ENCODE data around the gene LMF1. TPM values are rescaled to one million over a fixed set of nuclear protein-coding genes. Genes with fewer than 3 reads are reported as not detected.
"Not testable (repeated sequence)": the region's sequence is repeated elsewhere in the genome, so short reads cannot be mapped to it uniquely, and the experiment has no call there.

LMF1 gene
- total RNA-seq, 2 experiments from 2014 or later: 9.5 to 12.2 TPM

DNA sequence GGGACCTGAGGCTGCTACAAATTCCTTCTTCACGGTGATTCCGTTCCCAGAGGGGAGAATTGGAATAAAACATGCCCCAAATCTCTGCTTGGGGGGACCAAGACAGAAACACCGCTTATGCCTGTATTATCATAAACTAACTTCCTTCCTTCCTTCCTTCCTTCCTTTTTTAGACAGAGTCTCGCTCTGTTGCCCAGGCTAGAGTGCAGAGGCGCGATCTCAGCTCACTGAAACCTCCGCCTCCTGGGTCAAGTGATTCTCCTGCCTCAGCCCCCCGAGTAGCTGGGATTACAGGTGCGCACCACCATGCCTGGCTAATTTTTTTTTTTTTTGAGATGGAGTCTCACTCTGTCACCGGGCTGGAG lies 150.8 kb downstream of the LMF1 start:
- CTCF ChIA-PET; intact Hi-C loops (cut with DNase I, micrococcal nuclease); ATAC-seq: not testable (repeated sequence)

DNA sequence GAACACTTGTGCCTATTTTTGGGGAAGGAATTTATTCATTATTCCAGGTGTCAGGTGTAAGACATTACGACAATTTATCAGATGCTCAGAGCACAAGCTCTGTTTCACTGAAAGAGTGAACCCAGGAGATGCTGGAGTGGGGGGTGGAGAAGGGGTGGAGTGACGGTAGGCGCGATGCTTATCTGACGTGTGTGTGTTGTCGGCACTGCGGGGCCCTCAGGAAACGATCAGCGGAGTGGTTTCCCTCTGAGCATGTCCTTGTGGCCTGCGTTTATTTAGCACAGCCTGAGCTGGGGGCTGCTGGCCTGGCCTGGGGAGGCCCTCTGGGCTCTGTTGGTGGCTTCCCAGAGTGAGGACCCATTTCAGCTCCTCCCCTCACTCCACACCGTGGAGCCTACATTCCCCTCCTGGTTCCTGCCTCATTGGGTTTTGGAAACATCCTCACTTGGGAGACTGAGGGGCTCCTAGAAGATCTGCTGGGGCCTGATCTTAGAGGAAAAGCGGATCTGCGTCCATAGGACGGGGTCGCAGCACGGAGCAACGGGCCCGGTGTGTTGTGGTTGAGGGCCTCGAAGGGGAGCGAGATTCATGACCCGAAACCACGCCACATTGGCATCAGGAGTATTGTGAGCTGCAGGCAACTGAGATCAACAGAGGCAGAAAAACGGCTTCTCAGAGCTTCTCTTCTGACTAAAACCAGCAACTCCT lies 151.3 kb downstream of the LMF1 start:
- H3K9me3 Mint-ChIP-seq (ENCODE audit: low read depth): no peaks in the 10 kb centered on the region
- no peaks in the 10 kb centered on the region for H3K36me3 Mint-ChIP-seq (ENCODE audit: low read depth)
- peak; percentile 83 for ATAC-seq
- H3K27ac Mint-ChIP-seq: peak overlapping the region; percentile 51
- intact Hi-C loops (cut with DNase I, micrococcal nuclease): no loop called here
- H3K4me1 Mint-ChIP-seq: peaks cover 13% of the 10 kb centered on the region
- ChIA-PET POLR2A (interaction anchor here (0.6 kb wide), 1 partner anchor 601 kb away, joined by 3 read pairs; the partner anchor contains the start of gene UQCC4), CTCF (no interaction called here)
- no peak overlapping the region for H3K4me3 Mint-ChIP-seq
- H3K27me3 Mint-ChIP-seq: peaks cover 11% of the 10 kb centered on the region
- DNase-seq: peak; percentile 59

More for the DNA sequence above, 150.8 kb downstream of the LMF1 start:
- H3K4me1 Mint-ChIP-seq: peaks cover 13% of the 10 kb centered on the region
- POLR2A ChIA-PET; H3K27ac Mint-ChIP-seq; DNase-seq; H3K4me3 Mint-ChIP-seq; H3K27me3 Mint-ChIP-seq; H3K9me3 Mint-ChIP-seq (ENCODE audit: low read depth); H3K36me3 Mint-ChIP-seq (ENCODE audit: low read depth): not testable (repeated sequence)

DNA sequence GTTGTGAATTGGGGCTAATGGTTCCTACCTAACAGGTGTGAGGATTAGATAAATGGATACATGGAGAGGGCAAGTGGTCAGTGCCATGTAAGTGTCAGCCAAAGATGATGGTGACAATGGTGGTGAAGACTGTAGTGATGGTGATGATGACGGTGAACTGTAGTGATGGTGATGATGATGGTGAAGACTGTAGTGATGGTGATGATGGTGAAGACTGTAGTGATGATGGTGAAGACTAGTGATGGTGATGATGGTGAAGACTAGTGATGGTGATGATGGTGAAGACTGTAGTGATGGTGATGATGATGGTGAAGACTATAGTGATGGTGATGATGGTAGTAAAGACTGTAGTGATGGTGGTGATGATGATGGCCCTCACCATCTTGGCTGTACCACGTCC lies 152.2 kb downstream of the LMF1 start:
- Mint-ChIP-seq H3K36me3 (ENCODE audit: low read depth) (no peaks in the 10 kb centered on the region), H3K27me3 (peaks cover 14% of the 10 kb centered on the region), H3K9me3 (ENCODE audit: low read depth) (no peaks in the 10 kb centered on the region), H3K4me1 (peaks cover 13% of the 10 kb centered on the region), H3K4me3 (no peak overlapping the region), H3K27ac (no peak overlapping the region)
- no peak for DNase-seq
- ChIA-PET CTCF (no interaction called here), POLR2A (interaction anchor here (0.6 kb wide), 1 partner anchor 602 kb away, joined by 3 read pairs; the partner anchor contains the start of gene UQCC4)
- no peak for ATAC-seq
- intact Hi-C loops (cut with DNase I, micrococcal nuclease): no loop called here

GRCh38 chr16:818132-818531 lies 152.7 kb downstream of the LMF1 start:
- Mint-ChIP-seq H3K27ac (no peak overlapping the region), H3K27me3 (peaks cover 12% of the 10 kb centered on the region), H3K4me3 (no peak overlapping the region), H3K4me1 (peaks cover 13% of the 10 kb centered on the region), H3K36me3 (ENCODE audit: low read depth) (no peaks in the 10 kb centered on the region), H3K9me3 (ENCODE audit: low read depth) (no peaks in the 10 kb centered on the region)
- POLR2A ChIA-PET: no interaction called here
- intact Hi-C loops (cut with DNase I, micrococcal nuclease): no loop called here
- no peak for DNase-seq
- no peak for ATAC-seq
- CTCF ChIA-PET: no interaction called here

DNA sequence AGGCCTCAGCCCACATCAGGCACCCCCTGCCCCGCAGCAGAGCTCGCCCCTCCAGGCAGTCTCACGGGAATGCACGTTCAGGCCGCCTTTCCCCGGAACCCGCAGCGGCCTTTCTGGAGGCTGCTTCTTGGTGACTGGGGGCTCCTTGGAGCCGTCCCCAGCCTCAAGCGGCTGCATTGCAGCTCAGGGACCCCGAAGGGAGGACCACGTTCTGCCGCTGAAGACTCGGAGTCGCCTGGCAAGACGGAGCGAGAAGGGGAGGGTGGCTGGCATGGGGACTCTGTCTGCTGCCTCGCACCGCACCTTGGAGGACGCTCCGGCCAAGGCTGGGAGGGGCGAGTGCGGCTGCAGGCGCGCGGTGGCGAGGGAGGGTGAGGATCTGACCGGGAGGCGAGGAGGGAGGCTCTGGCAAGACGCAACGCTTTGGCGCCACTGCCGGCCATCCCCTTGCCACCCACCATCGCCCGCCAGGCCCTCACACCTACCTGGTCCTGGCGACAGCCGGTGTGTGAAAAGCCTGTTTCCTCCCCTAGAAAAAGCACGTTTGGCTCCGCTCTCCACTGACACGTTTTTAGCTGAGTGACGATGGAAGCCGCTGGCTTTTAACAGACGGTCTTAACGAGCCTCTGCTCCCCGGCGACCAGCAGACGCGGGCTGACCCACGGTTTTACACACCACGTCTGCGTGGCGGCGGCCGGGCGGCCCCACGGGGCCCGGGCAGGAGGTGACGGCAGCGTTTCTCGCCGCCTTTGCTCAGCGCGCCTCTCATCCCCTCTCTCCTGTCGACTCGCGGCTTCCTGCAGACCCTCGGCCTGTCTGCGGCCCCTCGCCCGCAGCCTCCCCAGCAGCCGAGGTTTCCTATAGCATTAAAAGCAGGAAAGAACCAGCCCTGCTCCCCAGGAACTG lies 153.5 kb downstream of the LMF1 start:
- ATAC-seq: no peak
- POLR2A ChIA-PET: no interaction called here
- DNase-seq: no peak
- Mint-ChIP-seq H3K36me3 (ENCODE audit: low read depth) (no peaks in the 10 kb centered on the region), H3K9me3 (ENCODE audit: low read depth) (no peaks in the 10 kb centered on the region), H3K27ac (no peak overlapping the region), H3K4me1 (peaks cover 13% of the 10 kb centered on the region), H3K27me3 (peaks cover 17% of the 10 kb centered on the region), H3K4me3 (no peak overlapping the region)
- CTCF ChIA-PET: interaction anchor here (0.6 kb wide), 1 partner anchor 75 kb away, joined by 3 read pairs; no protein-coding TSS in a partner anchor
- intact Hi-C loops (cut with DNase I, micrococcal nuclease): no loop called here

GRCh38 chr16:815861-816260 lies 154.9 kb downstream of the LMF1 start:
- Mint-ChIP-seq H3K4me1 (peaks cover 13% of the 10 kb centered on the region), H3K36me3 (ENCODE audit: low read depth) (no peaks in the 10 kb centered on the region), H3K27ac (no peak overlapping the region), H3K4me3 (no peak overlapping the region), H3K27me3 (peaks cover 19% of the 10 kb centered on the region), H3K9me3 (ENCODE audit: low read depth) (no peaks in the 10 kb centered on the region)
- DNase-seq: no peak
- CTCF ChIA-PET: no interaction called here
- no peak for ATAC-seq
- POLR2A ChIA-PET: no interaction called here
- intact Hi-C loops (cut with DNase I, micrococcal nuclease): loop anchor here in 1 of 2 experiments (2.0 kb wide), 1 partner anchor 287 kb away; no protein-coding TSS in a partner anchor

GRCh38 chr16:814974-815373 lies 155.8 kb downstream of the LMF1 start:
- intact Hi-C loops (cut with DNase I, micrococcal nuclease): loop anchor here (1.0 to 5.0 kb wide), 3 partner anchors 240 to 377 kb away; no protein-coding TSS in a partner anchor

GRCh38 chr16:813916-814412 lies 156.8 kb downstream of the LMF1 start:
- ATAC-seq: no peak
- Mint-ChIP-seq H3K36me3 (ENCODE audit: low read depth) (no peaks in the 10 kb centered on the region), H3K9me3 (ENCODE audit: low read depth) (no peaks in the 10 kb centered on the region), H3K4me3 (no peak overlapping the region), H3K27ac (no peak overlapping the region), H3K27me3 (peaks cover 15% of the 10 kb centered on the region), H3K4me1 (no peaks in the 10 kb centered on the region)
- POLR2A ChIA-PET: no interaction called here
- CTCF ChIA-PET: interaction anchor here (0.6 to 1.0 kb wide), 2 partner anchors 290 to 338 kb away, joined by 3 to 4 read pairs; no protein-coding TSS in a partner anchor
- intact Hi-C loops (cut with DNase I, micrococcal nuclease): loop anchor here (1.0 to 5.0 kb wide), 4 partner anchors 241 to 378 kb away; no protein-coding TSS in a partner anchor
- no peak for DNase-seq

More at GRCh38 chr16:814974-815373, 155.8 kb downstream of the LMF1 start:
- Mint-ChIP-seq H3K9me3 (ENCODE audit: low read depth) (no peaks in the 10 kb centered on the region), H3K27ac (no peak overlapping the region), H3K36me3 (ENCODE audit: low read depth) (no peaks in the 10 kb centered on the region), H3K4me3 (no peak overlapping the region), H3K4me1 (peaks cover 9% of the 10 kb centered on the region), H3K27me3 (peaks cover 17% of the 10 kb centered on the region)
- POLR2A ChIA-PET: no interaction called here
- DNase-seq (no peak), ATAC-seq (no peak)
- CTCF ChIA-PET: interaction anchor here (0.8 kb wide), 1 partner anchor 26 kb away, joined by 4 read pairs; the partner anchor contains the start of genes CHTF18 and RPUSD1

- Mint-ChIP-seq H3K4me3 (no peak overlapping the region), H3K36me3 (ENCODE audit: low read depth) (no peaks in the 10 kb centered on the region), H3K27ac (no peak overlapping the region), H3K27me3 (peaks cover 15% of the 10 kb centered on the region), H3K9me3 (ENCODE audit: low read depth) (no peaks in the 10 kb centered on the region), H3K4me1 (peaks cover 4% of the 10 kb centered on the region)
- ATAC-seq (peak; percentile 87), DNase-seq (peak; percentile 76)
- intact Hi-C loops (cut with DNase I, micrococcal nuclease): loop anchor here in 1 of 2 experiments (1.0 to 5.0 kb wide), 3 partner anchors 242 to 379 kb away; no protein-coding TSS in a partner anchor
- ChIA-PET POLR2A (no interaction called here), CTCF (interaction anchor here (1.0 kb wide), 1 partner anchor 290 kb away, joined by 4 read pairs; no protein-coding TSS in a partner anchor)
These were observed 157.4 kb downstream of the LMF1 start for GRCh38 chr16:813204-813915.

DNA sequence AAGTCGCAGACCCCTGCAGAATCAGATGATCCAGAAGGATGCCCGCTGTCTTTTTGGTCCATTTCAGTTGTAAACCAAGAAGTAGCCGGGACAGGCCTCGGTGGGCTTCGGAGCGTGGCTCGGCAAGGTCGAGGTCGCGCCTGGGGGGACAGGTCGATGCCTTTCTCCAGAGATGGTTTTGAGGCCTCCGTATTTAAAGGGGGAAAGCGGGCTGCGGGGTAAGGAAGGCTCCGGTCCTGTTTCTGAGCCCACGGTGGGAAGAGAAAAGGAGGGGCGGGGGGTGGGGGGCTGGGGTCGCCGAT lies 162.7 kb downstream of the LMF1 start:
- Mint-ChIP-seq H3K4me3 (peak overlapping the region; percentile 96), H3K4me1 (peaks cover 8% of the 10 kb centered on the region), H3K27me3 (peaks cover 8% of the 10 kb centered on the region), H3K27ac (peak overlapping the region; percentile 95), H3K36me3 (ENCODE audit: low read depth) (peaks cover 2% of the 10 kb centered on the region), H3K9me3 (ENCODE audit: low read depth) (no peaks in the 10 kb centered on the region)
- CTCF ChIA-PET: no interaction called here
- DNase-seq: no peak
- POLR2A ChIA-PET: no interaction called here
- no peak for ATAC-seq
- intact Hi-C loops (cut with DNase I, micrococcal nuclease): loop anchor here in 1 of 2 experiments (5.0 kb wide), 2 partner anchors 164 to 281 kb away; partner anchors contain the start of genes CAPN15 and LMF1
